Renal cortex interstitium (tissue), 11 donors: Measurements from ENCODE around the gene ADAMTS2. TPM values are rescaled to one million over a fixed set of nuclear protein-coding genes. Genes with fewer than 3 reads are reported as not detected.

Experiments used
- DNase-seq, 11 donors: peaks; one replicate each; pipeline ENCODE4 v3.0.0-alpha.2; 2013; ENCODE audit warnings: low read depth in 9 of 11, low spot score in 4 of 11; ENCODE audit errors: extremely low read depth in 1 of 11
- polyA plus RNA-seq, 3 donors: library from polyadenylated mRNA; unstranded; fragments of 120-200 nt; gene quantifications; one replicate each; pipeline ENCODE4 v1.2.1, GENCODE V29; 2013; ENCODE audit not compliant: insufficient read length in 3 of 3

ADAMTS2 gene
- polyA plus RNA-seq, 3 donors = 9.9 to 14.0 (median 10.6) TPM

DNA sequence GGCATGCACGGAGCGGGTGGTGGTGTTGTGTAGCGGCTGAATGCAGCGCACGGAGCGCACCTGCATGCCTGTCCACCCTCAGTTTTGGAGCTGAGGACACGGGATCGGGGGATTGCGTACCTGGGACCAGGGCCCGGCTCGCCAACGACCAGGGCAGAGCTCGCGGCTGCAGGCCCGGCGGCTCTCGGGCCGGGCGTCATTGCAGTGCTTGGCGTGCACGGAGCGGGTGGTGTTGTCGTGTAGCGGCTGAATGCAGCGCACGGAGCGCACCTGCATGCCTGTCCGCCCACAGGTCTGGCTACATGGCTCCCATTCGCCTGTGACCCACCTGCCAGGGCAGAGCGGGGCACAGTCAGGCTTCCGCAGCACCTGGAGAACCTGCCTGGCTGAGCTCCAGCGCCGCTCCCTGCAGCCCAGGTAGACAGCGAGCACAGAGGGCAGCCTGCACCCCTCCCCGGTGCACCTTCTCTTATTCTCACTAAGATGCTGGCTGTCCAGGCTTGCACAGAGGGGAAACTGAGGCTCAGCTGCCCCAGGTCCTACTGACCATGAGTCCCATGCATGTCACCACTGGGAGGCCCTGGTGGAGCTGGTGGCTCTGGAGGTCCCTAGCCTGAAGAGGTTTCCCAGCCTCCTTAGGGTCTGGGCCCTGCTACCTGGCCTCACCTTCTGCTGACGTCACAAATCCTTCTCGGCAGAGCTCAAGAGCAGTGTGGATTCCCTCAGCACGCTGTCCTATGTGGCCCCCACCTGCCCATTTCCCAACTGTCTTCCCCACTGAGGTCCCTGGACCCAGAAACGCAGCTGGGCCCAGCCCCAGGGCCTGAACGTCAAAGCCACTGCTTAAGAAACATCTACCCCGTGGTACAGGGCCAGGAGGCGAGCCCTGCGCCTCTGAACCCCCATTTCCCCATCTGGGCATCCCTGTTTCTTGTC lies 220.1 kb downstream of the ADAMTS2 start:
- DNase-seq = no peak

DNA sequence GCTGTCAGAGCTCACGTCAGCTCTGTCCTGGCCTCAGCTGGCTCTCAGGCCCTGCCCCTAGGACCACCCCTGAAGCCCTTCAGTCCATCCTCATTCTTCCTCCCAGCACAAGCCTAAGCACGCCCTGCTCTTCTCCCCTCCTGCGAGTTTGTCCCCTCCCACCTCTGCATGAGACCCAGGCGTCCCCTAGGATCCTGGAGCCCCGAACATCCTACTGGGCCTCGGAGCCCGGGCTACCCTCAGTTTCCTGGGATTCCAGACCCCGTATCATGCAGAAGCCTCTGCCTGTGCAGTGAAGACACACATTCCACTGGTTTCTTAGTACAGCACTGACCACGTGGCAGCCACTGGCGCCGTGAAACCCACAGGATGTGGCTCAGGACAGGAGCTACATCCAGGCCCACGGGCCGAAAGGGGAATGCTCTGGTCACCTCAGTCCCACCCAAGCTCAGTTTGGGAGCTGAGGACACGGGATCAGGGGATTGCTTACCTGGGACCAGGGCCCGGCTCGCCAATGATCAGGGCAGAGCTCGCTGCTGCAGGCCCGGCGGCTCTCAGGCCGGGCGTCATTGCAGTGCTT lies 220.9 kb downstream of the ADAMTS2 start:
- no peak for DNase-seq

DNA sequence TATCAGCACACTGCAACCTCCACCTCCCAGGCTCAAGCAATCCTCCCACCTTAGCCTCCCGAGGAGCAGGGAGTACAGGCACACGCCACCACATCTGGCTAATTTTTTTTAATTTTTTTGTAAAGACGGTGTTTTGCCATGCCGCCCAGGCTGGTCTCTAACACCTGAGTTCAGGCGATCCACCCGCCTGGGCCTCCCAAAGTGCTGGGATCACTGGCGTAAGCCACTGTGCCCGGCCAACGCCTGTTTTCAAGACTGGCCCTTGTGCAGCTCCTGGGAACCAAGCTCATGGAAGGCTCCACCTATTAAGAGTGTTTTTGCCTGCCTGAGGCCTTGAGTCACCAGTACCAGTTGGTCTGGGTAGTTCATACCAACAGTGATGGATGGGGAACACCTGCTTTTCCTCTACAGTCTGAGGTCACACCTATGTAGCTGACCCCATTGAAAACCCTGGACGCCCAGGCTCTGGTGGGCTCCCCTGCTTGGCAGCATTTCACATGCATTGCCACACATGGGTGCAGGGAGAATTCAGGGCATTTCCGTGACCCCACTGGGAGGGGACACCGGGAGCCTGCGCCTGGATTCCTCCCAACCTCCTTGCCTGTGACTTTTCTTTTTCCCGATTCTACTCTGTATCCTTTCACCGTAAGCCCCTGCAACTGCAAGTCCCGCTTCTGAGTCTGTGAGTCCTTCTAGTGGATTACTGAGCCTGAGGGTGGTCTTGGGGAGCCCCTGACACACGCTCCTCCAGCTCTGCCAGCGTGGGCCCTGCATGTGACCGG lies 221.6 kb downstream of the ADAMTS2 start:
- DNase-seq = no peak

DNA sequence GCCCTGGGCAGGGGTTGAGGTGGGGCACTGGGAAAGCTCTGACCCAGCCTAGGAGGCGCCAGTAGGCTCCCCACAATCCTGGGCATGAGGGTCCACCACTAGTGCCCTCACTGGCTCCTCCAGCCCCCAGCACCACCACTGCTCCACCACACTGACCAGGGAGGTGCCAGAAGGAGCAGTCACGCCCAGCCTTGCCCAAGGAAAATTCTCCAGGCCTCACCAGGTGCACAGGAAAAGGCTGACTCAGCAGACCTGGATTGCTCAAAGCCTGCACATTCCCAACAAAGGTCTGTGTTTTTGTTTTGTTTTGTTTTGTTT lies 222.2 kb downstream of the ADAMTS2 start:
- no peak for DNase-seq

DNA sequence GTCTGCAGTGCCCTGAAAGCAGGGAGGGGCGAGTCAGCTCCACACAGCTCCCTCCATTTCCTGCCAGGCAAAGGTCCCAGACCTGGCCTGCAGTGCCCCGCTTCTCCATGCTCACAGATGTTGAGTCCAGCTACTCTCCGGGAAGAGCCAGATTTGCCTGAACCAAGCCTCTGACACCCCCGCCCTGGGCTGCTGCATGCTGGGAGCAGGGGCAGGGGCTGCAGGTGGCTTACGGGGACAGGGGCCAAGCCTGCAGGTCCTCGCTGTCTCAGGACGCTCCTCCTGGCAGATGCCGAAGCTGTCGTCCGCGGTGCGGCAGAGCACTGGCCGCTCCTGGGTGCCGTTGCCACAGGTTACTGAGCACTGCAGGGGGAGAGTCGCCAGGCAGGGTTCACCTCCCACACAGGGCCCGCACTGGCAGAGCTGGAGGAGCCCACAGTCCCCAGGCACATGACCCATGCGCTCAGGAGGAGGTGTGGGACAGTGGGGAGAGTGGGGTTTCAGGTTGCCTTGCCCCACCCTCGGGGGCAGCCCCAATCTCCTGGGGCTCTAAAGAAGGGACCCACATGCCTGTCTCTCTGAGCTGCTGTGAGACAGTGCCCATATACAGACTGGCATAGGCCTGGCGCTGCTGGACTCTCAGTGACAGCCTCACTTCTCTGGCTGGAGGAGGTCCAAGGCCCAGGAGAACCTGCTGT lies 222.7 kb downstream of the ADAMTS2 start:
- DNase-seq = no peak

DNA sequence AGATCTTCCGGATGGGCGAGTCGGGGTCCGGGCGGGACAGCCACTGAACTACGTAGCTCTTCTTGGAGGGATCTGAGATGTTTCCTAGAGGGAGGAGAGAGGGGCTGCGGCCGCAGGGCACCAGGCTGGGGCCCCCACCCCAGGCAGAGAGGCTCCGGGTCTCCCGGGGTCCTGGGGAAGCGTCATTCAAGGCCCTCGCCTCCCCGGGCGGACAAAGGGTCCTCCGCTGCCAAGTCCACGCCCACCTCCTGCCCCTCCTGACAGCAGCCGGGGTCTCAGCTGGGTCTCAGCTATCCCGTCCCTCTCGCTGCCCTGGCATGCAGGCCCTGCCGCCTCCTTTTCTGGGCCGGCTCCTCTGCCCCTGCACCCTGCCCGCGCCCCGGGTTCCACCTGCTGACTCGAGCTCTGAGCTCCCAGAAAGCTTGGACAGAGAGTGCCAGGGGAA lies 223.6 kb downstream of the ADAMTS2 start:
- no peak for DNase-seq

DNA sequence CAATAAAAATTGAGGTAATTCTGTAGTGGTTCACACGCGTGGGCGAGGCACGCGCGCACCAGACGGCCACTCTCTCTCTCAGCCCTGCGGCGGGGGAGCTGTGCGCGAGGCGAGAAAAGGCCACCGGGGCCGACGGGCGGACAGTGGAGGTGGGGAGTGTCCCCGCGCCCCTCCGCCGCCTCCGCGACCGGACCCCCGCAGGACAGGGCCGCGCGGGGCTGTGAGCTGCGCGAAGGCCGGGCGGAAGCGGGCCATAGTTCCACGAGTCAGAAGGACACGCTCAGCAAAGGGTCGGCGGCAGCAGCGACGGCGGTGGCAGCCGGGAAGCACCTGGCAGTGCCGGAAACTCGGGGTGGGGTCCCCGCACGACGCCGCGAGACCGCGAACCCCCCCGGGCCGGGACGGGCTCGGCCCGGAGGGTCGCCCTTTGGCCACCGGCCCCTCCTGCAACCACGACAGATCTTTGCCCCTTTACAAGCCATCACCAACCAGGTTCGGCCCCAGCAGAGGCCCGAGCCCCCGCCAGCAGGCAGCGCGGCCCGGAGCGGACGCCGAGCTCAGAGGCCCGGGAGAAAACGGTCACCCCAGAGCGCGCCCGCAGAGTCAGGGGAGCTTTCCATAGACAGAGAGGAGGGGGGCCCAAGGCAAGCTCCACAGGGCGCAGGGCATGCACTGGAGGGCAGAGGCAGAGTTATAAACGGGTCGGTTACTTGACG lies 224.2 kb downstream of the ADAMTS2 start:
- no peak for DNase-seq

DNA sequence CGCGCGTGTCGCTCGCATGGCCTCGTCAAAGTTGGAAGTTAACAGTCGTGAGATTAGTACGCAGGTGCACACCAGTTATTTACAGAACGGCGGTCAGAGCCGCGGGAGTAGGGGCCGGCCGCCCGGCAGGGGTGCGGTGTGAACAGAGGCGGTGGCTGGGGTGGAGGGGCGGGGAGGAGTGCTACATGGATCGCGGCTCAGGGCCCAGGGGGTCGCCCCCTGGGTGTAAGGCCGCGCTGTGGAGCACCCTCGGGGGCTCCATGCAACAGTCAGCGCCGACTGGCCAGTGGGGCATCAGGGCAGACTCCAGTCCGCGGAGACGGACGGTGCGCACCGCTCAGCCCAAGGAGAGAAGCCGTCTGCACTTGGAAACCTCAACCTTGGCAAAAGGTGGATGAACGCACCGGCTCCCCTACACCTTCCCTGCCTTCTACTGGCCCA lies 224.8 kb downstream of the ADAMTS2 start:
- DNase-seq = no peak

DNA sequence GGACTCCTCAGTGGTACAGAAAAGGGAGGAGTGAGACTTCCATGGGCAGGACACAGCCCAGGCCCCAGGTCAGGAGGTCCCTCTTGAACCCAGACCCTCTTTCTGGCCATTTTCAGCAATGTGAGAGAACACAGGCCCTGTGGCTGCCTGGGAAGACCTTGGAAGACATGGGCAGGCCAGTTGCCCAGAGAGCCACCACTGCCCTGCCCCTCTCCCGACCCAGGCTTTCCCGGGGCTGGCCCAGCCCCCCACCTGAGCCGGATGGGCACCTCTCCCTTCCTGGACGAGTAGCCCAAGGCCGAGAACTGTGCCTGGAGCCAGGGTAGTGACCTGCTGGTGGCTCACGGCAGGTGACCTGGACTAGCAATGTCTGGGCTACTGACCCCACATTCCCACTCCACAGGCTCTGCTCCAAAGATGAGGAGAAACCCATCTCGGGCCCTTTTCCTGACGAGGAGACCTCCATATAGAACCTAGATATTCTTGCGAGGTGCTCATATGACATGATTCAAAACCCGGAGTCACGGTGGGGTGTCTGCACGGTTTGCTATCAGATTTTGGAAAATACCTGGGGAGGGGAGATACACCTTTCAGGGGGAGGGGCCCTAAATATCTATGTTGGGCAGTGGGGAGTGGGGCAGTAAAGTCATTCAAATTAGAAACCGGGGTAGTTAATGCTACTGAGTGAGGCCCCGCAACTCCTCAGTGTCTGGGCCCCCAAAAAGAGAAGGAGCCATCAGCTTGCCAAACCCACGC lies 225.7 kb downstream of the ADAMTS2 start:
- no peak for DNase-seq

DNA sequence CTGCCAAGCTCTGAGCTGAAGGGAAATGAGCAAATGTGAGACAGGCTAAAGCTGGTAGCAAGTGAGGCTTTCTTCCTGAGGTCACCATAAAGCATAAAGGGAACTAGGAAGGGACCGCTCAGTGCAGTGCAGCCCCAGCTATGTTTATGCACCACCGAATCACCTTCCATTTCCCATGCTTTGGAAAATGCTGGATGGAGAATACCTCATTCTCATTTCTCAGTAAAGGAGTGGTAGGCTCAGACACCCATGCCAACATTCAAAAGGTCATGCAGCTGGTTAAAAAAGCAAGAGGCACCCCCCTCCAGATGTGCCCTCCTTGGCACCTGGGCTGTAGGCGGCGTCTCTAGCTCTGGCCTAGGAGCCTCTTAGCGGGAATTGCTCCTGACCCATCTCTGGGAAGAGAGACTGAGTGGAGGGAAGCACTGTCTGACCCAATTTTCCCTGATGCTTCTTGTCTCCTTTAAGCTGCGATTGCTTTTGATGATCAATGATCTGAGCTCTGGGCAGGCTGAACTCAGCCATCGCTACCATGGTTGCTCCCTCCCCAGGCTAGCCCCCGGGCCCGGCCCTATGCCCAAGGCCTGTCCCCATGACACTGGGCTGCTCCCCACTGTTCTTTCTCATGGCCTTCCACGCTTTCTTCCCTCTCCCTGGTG lies 226.4 kb downstream of the ADAMTS2 start:
- DNase-seq = no peak

DNA sequence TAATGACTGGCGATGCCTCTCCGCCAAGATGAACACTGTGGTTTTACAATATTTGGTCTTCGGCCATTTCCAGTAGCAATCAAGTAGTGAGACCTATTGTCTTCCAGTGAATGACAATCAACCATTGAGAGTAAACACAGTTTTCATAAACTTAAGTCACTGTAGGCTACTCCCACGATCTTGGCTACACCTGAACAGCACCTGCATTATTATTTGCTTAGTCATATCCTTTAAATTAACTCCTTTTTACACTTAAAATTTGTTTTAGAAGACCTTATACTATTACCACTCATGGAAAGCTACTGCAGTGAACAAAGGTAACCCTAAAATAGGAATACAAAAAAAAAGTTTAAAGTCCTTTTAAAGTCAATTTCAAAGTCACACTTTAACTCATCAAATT lies 226.9 kb downstream of the ADAMTS2 start:
- no peak for DNase-seq

DNA sequence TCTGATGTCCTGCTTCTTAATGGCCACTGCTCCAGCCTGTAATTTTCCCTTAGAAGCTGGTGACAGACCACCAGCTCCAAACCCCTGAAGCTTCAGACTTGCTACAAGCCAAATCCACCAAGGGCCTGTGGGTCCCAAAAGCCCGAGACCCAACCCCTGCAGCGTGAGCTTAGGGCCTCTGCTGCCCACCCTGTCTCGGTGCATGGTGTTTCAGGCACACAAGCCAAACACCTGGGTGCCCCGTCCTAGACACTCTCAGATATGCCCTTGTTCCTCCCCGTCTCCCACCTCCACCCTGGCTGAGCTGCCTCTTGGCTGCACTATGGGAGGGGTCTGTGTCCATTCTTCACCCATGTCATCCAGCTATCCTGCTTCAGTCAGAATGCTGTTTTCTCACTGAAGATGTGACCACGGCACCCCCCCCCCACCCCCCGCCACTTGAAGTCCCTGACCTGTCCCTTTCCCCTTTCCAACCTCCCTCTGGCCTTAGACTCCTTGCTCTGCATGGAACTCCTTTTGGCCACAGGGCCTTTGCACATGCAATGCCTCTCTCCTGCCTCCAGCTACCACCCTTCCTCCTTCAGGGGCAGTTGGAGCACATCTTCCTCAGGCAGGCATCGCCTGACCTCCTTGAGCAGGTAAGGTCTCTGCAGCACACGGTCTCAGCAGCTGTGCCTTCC lies 229.3 kb downstream of the ADAMTS2 start:
- DNase-seq = no peak

DNA sequence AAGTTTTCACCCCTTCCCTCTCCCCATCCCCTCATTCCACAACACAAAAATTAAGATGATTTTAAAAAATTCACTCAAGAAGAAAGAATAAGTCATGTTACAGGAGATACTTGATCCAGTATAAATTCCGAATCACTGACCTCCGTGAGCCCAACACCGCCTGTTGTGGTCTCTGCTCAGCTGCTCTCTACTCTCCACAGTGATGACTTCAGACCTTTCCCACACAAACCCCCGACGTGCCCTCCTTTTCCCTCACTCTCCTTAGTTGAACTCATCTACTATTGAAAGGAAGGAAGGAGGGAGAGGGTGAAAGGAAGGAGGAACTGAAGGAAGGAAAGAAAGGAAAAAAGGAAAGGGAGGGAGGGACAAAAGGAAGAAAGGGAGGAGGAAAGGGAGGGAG lies 230.0 kb downstream of the ADAMTS2 start:
- no peak for DNase-seq

DNA sequence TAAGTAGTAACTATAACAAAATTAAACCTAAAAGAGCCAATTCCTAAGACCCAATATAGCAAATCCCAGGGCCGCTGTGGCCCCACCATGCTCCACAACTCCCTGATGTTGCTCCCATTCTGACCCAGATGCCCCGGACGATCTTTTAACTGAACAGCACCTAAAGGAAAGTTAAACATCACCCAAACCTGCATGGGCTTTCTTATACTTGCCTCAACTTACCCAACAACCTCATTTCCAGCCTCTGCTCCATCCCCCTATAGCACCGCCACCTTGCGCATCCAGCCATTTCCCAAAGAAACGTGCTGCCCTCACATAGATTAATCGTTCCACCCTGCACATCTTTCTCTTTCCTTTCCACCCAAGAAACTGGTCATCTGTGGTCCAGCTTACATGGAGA lies 230.5 kb downstream of the ADAMTS2 start:
- no peak for DNase-seq

DNA sequence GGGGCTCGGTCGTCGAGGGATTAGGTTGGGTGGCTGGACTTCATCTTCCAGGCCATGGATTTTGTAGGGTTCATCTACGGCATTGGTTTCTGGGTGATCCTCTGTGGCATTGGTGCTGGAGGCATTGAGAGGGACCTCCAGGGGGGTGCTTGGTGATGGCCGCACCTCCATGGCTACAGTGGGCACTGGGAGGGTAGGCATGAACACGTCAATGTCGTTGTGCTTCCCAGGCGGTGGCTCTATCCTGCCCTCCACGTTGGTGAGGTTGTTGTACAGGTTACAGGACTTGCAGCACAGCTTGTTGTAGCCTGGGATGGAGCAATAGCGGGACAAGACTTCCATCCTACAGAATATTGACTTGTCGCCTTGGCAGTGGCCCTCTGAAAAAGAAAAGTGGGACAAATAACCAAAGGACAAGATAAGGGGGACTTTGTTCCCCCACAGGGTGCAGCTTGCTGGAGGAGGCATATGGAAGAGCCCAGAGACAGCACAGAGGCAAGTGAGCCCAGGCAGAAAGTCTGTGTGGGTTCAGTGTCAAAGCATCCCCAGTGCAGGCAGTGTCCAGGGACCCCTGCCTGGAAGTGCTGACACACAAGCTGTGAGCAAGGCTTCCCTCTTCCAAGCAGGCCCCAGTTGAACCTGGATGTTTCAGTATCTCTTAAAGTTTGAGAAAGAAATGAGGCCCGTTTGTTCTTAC lies 231.2 kb downstream of the ADAMTS2 start:
- DNase-seq = no peak

DNA sequence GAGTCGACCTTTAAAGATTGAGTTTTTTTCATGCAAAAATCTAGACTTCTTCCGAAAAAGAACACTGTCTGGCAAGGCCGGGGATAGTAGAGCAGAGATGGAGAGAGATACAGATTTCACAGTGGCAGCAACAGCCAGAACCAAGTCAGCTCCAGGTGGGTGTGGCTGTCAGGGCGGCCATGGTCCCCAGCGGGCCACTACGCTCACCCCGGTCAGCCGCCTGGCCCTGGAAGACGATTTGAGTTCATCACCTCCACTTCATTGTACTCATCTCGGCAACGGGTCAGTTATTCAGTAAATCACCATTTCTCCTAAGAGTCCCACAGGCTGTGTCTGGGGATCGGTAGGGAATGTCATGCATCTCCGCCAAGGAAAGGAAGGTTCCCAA lies 232.1 kb downstream of the ADAMTS2 start:
- no peak for DNase-seq
